ENCODE data around the gene YBX2.

- TF ChIP-seq CTCF (IDR thresholded peaks at IDR 0.05): no peak
- TF ChIP-seq POLR2A (IDR thresholded peaks at IDR 0.05): no peak
Measured at GRCh38 chr17:7262935-7263800, 31.3 kb downstream of the YBX2 start.

Measured in body of pancreas (tissue), 4 donors.